Neural cell (in vitro differentiated cells): Measurements from ENCODE around the gene SLC35A2. TPM values are rescaled to one million over a fixed set of nuclear protein-coding genes. Genes with fewer than 3 reads are reported as not detected.

Experiments
- H2AFZ ChIP-seq: fragments of 200-600, 300-800 bp; sonication (generic), shearing (Covaris generic); 2 replicates; pipeline ENCODE4 v1.6.0; 2014; ENCODE audit warnings: low read depth, mild to moderate bottlenecking, antibody characterized with exemption, low read length, moderate library complexity
- H3F3A ChIP-seq: fragments of 200-600 bp; shearing (Covaris generic); 2 replicates; pipeline ENCODE4 v1.6.1; 2016; ENCODE audit warnings: mild to moderate bottlenecking, moderate library complexity, mixed read lengths, antibody characterized with exemption, low read length; ENCODE audit not compliant: insufficient read depth, poor library complexity, severe bottlenecking
- H3K27ac ChIP-seq: fragments of 200-600, 300-800 bp; sonication (generic), shearing (Covaris generic); 2 replicates; pipeline ENCODE4 v1.5.1; 2014; ENCODE audit warnings: mild to moderate bottlenecking, low read length, moderate library complexity
- H3K27me3 ChIP-seq: fragments of 300-800, 200-600 bp; sonication (generic), shearing (Covaris generic); 2 replicates; pipeline ENCODE4 v1.6.0; 2014; ENCODE audit warnings: mild to moderate bottlenecking, low read depth, low read length, moderate library complexity; ENCODE audit not compliant: insufficient read depth
- H3K36me3 ChIP-seq: fragments of 300-800, 200-600 bp; sonication (generic), shearing (Covaris generic); 2 replicates; pipeline ENCODE4 v1.5.1; 2014; ENCODE audit warnings: mild to moderate bottlenecking, antibody characterized with exemption, low read length, moderate library complexity; ENCODE audit not compliant: insufficient read depth
- H3K4me2 ChIP-seq: fragments of 300-800, 200-600 bp; sonication (generic), shearing (Covaris generic); 2 replicates; pipeline ENCODE4 v1.6.0; 2014; ENCODE audit warnings: mild to moderate bottlenecking, low read length
- H3K4me3 ChIP-seq: fragments of 300-800, 200-600 bp; sonication (generic), shearing (Covaris generic); 2 replicates; pipeline ENCODE4 v1.5.1; 2014; ENCODE audit warnings: mild to moderate bottlenecking, low read length, moderate library complexity
- H3K79me2 ChIP-seq: fragments of 200-600 bp; shearing (Covaris generic); replicated peaks from 2 replicates; pipeline ENCODE4 v1.6.0; 2014; ENCODE audit warnings: mild to moderate bottlenecking, low read length, moderate library complexity; ENCODE audit not compliant: insufficient read depth
- H3K9ac ChIP-seq: fragments of 300-800, 200-600 bp; sonication (generic), shearing (Covaris generic); 2 replicates; pipeline ENCODE4 v1.6.1; 2016; ENCODE audit warnings: mild to moderate bottlenecking, low read length, mixed read lengths
- H3K9me2 ChIP-seq: fragments of 200-600 bp; shearing (Covaris generic); 2 replicates; pipeline ENCODE4 v1.6.1; 2016; ENCODE audit warnings: mild to moderate bottlenecking, low read length, mixed read lengths; ENCODE audit not compliant: insufficient read depth
- H3K9me3 ChIP-seq: fragments of 200-600, 300-800 bp; sonication (generic), shearing (Covaris generic); 2 replicates; pipeline ENCODE4 v1.6.1; 2016; ENCODE audit warnings: mild to moderate bottlenecking, mixed run types, low read length, moderate library complexity, mixed read lengths
- H4K20me1 ChIP-seq: fragments of 200-600 bp; shearing (Covaris generic); 2 replicates; pipeline ENCODE4 v1.6.1; 2016; ENCODE audit warnings: mild to moderate bottlenecking, mixed run types; ENCODE audit not compliant: insufficient read depth
- CTCF ChIP-seq: fragments of 450-650 bp; IDR thresholded peaks from 2 replicates; pipeline ENCODE4 v1.5.1; 2014; ENCODE audit warnings: antibody characterized with exemption, mild to moderate bottlenecking, moderate library complexity; ENCODE audit not compliant: poor library complexity, severe bottlenecking
- EP300 ChIP-seq: fragments of 450-650 bp; conservative IDR thresholded peaks from 2 replicates; pipeline ENCODE4 v1.6.1; 2014; ENCODE audit warnings: antibody characterized with exemption, mild to moderate bottlenecking, moderate library complexity; ENCODE audit not compliant: poor library complexity, severe bottlenecking
- EZH2 ChIP-seq: fragments of 200-600, 300-800 bp; shearing (Covaris generic), sonication (generic); IDR thresholded peaks from 2 replicates; pipeline ENCODE4 v1.6.1; 2014; ENCODE audit warnings: antibody characterized with exemption, low read length, borderline replicate concordance, mild to moderate bottlenecking; ENCODE audit not compliant: insufficient read depth, poor library complexity, severe bottlenecking
- MXI1 ChIP-seq: fragments of 450-650 bp; conservative IDR thresholded peaks from 2 replicates; pipeline ENCODE4 v1.6.1; 2014; ENCODE audit warnings: antibody characterized with exemption, mild to moderate bottlenecking; ENCODE audit not compliant: poor library complexity, severe bottlenecking
- POLR2AphosphoS5 ChIP-seq: IDR thresholded peaks from 2 replicates; pipeline ENCODE4 v1.6.1; 2012
- RAD21 ChIP-seq: fragments of 450-650 bp; conservative IDR thresholded peaks from 2 replicates; pipeline ENCODE4 v1.6.1; 2014; ENCODE audit warnings: antibody characterized with exemption, mild to moderate bottlenecking, moderate library complexity
- REST ChIP-seq: IDR thresholded peaks from 2 replicates; pipeline ENCODE4 v1.6.1; 2012; ENCODE audit warnings: borderline replicate concordance
- SMC3 ChIP-seq: fragments of 450-650 bp; conservative IDR thresholded peaks from 2 replicates; pipeline ENCODE4 v1.6.1; 2014; ENCODE audit warnings: antibody characterized with exemption, mild to moderate bottlenecking, moderate library complexity; ENCODE audit not compliant: poor library complexity
- TAF1 ChIP-seq: IDR thresholded peaks from 2 replicates; pipeline ENCODE4 v1.6.1; 2012; ENCODE audit warnings: low read depth
- polyA plus RNA-seq: library from polyadenylated mRNA; depleted of rRNA; stranded (reverse); fragments of >200 nt; gene quantifications from 2 replicates; pipeline ENCODE4 v1.2.3, GENCODE V29; 2014

The SLC35A2 gene
- polyA plus RNA-seq, 1 donor from 2014 or later, result 20.7 TPM

GRCh38 chrX:48948589-48948988, 37.1 kb upstream of the SLC35A2 start:
- H3K79me2 ChIP-seq, result no peaks in the 10 kb centered on the region

More at GRCh38 chrX:48948589-48948988, 37.1 kb upstream of the SLC35A2 start:
- H3K4me3 ChIP-seq, result no peak overlapping the region
- no peaks in the 10 kb centered on the region for H3K9me2 ChIP-seq
- no peaks in the 10 kb centered on the region for H3K36me3 ChIP-seq
- no peak overlapping the region for H3K27ac ChIP-seq
- TF ChIP-seq CTCF, result no peak
- TF ChIP-seq REST, result no peak
- TF ChIP-seq MXI1, result no peak
- no peak for TF ChIP-seq EP300
- no peak for TF ChIP-seq EZH2
- no peak for TF ChIP-seq RAD21
- TF ChIP-seq POLR2AphosphoS5, result no peak
- no peak for TF ChIP-seq TAF1
- TF ChIP-seq SMC3, result no peak
- no peak overlapping the region for H2AFZ ChIP-seq
- no peaks in the 10 kb centered on the region for H3F3A ChIP-seq
- no peak overlapping the region for H3K9ac ChIP-seq
- H3K4me2 ChIP-seq, result no peak overlapping the region
- H4K20me1 ChIP-seq, result no peaks in the 10 kb centered on the region
- H3K27me3 ChIP-seq, result no peaks in the 10 kb centered on the region
- H3K9me3 ChIP-seq, result no peaks in the 10 kb centered on the region
